Epithelial cell of esophagus (primary cell): Measurements from ENCODE around the gene ARHGAP29.
A peak's percentile ranks its signal among the peaks of the same experiment; 100 is the strongest.

Experiments used
- DNase-seq: peaks from one replicate; pipeline ENCODE4 v3.0.0; 2010; ENCODE audit warnings: low read depth
- H3K4me3 ChIP-seq: 2 replicates; pipeline ENCODE4 v1.5.1; 2011; ENCODE audit warnings: mild to moderate bottlenecking, low read length, control low read depth
- CTCF ChIP-seq: IDR thresholded peaks from 2 replicates; pipeline ENCODE4 v1.5.1; 2011; ENCODE audit warnings: low read depth, mild to moderate bottlenecking, low read length, control low read depth, inconsistent platforms; ENCODE audit not compliant: insufficient read depth; ENCODE audit errors: missing control alignments

ARHGAP29 gene

GRCh38 chr1:94244816-94245215, 7.4 kb upstream of the ARHGAP29 start:
- no peak for TF ChIP-seq CTCF
- no peak overlapping the region for H3K4me3 ChIP-seq
- DNase-seq, result no peak

DNA sequence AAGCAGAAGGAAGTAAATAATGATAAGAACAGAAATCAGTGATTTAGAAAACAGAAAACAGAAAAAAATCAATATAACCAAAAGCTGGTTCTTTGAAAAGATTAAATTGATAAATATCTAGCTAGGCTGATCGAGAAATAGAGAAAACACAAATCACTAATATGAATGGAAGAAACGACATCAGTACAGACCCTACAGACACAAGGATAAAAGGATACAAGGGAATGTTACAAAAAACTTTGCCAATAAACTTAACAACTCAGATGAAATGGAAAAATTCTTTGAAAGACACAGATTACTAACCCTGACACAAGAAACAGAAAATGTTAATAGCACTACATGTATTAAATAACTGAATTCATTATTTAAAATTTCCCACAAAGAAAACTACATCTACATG, 6.3 kb upstream of the ARHGAP29 start:
- H3K4me3 ChIP-seq, result no peak overlapping the region
- no peak for TF ChIP-seq CTCF
- no peak for DNase-seq

DNA sequence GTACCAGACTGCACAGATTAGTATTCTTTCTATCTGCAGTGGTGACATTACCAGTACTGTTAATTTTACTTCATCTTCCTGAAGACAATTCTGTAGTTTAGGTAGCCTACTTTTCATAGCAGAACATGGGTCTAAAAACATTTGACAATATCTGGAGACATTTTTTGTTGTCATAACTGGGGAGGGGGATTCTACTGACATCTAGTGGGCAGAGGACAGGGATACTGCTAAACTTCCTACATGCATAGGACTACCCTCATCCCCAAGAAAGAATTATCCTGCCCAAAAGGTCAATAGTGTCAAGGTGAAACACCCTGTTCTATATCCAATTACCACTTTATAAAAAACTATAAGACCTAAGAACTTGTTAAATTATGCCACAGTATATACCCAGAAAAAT, 3.4 kb upstream of the ARHGAP29 start:
- peak; percentile 26 for TF ChIP-seq CTCF
- no peak for DNase-seq
- H3K4me3 ChIP-seq, result no peak overlapping the region

DNA sequence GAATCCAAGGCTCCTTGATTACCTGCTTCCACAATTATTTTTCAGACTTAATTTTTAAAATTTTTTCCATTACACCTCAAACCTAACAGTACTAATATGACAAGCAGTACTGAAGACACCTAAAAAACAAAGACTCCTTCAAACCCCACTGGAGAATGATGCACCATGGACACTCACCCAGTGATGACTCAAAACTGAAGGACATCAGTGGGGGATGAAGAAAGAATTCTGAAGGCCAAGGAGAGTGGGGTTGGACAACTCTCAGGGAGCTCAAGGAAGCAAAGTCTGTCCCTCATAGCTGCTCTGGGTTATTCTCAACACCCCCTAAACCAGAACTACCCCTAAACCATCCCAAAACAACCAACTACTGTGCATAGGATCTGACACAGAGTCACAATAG, 2.4 kb upstream of the ARHGAP29 start:
- TF ChIP-seq CTCF, result no peak
- peak; percentile 28 for DNase-seq
- H3K4me3 ChIP-seq, result no peak overlapping the region

DNA sequence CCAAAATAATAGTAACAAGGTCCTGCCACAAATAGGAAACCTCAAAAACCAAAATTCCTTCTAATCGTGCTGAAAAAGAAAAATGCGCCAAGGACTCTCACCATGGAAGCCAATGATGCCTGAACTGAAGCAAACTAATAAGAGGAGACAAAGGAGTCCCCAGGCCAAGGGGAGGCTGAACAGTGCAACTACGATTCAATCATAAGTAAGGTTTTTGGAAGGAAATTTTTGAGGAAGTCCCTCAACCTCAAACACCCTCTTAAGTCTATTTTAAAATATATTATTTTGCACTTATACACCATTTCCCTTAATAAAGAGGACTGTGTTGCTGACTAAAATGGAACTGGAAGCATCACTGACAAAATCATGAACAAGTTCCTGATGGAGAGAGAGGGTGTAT, 1.7 kb upstream of the ARHGAP29 start:
- TF ChIP-seq CTCF, result no peak
- no peak overlapping the region for H3K4me3 ChIP-seq
- no peak for DNase-seq

DNA sequence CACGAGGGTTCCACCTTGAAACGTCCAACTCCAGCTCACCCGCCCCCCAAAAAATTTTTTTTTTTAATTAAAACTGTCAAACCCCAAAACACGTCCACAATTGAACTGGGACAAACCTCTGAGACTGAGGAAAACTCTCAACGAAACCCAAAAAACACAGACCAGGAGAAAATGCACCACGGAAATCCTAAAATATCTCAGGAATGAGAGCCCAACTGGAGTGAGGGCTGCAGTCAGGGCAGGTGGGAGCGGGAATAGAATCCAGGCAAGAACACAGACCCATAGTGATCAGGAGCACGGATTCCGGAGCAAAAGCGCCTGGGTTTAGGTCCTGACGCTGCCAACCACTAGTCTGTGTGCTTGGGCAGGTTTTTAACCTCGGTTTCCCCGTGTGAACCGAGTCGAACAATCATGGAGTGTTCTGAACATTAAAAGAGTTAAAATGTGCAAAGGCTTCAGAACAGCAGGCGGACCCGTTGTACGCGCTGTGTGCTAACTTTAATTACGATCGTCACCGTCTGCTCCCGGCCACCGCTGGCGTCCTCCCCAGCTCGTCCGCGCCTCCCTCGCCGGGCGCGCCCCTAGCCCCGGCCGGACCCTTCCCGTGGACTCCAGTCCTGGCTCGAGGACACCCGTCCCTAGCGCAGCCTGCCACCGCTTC, 624 bp downstream of the ARHGAP29 start:
- peak overlapping the region; percentile 87 for H3K4me3 ChIP-seq
- peak; percentile 47 for TF ChIP-seq CTCF
- peak; percentile 68 for DNase-seq

DNA sequence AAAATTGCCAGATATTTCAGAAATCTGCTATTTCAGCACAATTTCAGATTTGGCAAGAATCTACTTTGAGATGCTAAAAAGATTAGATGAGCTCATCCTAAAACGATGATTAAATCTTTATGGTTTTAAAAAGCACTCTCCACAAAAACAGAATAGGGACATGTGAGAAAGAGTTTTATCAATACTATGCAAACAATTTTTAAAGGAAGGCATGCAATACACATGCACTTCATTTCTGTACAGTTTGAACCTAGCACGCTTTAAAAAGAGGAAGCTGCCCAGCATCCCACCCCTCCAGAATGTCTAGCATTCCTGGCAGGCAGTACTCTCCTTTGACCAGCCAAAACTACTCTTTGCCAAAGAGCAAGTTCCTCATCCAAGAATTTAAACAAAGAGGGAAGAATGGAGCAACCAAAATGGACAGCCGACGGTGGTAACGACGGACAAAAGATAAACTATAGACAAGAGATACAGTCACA, 1.3 kb downstream of the ARHGAP29 start:
- H3K4me3 ChIP-seq, result peak overlapping the region; percentile 87
- DNase-seq, result no peak
- no peak for TF ChIP-seq CTCF
